GM21717 (cell line): ENCODE measurements around the gene SLC16A12.

ENCODE experiments used
- ATAC-seq: cut with Tn5 transposase; IDR thresholded peaks from one replicate; pipeline ENCODE4 v1.9.1; 2021; ENCODE audit warnings: mild to moderate bottlenecking, moderate library complexity; ENCODE audit not compliant: unreplicated experiment

SLC16A12 gene

DNA sequence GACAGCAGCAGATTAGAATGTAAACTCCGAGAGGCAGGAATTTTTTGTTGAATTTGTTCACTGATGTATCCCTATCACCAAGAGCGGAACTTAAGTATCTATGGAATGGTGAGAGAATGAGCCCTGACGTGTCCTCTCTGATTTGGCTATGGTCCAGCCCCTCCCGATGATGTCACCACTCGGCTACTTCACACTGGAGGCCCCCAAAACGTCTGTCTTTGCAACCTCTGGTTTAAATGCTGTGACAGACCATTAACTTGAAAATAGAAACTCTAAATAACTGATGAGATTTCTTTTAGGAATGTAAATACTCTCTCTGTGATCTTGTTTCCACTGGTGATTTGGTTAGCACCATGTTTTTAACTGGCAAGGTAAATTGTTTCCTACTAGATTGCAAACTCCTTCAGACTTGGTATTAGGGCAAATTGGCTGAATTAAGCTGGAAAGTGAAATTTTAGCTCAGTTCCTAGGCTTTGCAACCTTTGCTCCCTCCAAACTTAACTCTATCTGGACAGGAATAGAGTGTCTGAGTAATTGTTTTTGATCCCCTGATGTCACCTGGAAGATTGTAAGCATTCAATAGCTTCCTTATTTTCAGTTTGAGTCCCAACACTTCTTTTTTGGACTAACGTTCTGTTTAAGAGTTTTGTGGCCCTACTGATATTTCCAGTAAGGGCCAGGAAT lies 19.1 kb downstream of the SLC16A12 start:
- no peak for ATAC-seq

DNA sequence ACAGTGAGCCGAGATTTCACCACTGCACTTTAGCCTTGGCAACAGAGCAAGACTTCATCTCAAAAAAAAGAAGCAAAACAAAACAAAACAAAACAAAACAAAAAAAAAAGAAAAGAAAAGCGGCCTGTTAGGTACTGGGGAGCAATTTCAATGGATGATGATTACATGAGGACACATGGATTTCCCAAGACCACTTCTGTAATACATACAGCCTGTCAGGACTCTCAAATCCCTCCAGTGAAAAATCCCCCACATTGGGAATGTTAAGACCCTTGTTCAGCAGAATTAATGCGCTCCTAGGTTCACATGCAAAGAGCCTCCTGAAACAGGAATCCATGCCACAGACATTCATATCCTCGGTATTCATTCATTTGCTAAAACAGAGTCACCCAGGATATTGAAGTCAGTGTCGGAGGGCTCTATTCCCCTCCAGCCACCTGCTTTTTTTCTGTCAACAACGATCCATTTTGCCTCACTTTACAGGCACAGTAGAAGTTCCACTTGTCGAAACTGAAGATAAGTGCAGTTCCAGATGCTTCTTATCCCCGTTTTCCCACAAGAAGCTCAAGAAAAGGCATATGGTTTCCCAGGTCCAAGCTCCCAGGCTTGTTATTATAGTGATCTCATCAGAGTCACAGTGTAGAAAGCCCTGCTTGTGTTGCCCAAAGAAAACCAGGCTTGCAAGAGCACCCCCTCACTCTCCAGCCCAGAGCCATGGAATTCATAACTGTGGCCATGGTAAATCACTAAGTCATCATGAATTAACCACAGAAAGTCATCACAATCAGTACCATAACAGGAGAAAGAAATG lies 20.2 kb downstream of the SLC16A12 start:
- ATAC-seq: no peak

DNA sequence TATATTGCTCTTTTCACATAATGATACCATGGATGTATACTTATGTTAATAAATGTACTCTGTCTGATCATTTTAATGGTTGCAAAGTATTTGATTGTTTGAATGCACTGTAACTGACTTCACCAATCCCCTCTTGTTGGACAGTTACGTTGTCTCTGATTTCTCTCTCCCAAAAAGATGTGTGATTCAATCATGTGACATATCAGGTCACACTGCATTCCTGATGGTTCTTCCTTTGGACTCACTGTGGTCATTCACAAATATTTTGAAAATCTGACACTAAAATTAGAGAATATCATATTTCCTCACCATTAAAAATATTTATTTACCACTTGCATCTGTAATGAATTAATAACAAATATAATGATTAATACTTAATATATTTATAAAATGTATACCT lies 22.2 kb downstream of the SLC16A12 start:
- ATAC-seq: no peak

DNA sequence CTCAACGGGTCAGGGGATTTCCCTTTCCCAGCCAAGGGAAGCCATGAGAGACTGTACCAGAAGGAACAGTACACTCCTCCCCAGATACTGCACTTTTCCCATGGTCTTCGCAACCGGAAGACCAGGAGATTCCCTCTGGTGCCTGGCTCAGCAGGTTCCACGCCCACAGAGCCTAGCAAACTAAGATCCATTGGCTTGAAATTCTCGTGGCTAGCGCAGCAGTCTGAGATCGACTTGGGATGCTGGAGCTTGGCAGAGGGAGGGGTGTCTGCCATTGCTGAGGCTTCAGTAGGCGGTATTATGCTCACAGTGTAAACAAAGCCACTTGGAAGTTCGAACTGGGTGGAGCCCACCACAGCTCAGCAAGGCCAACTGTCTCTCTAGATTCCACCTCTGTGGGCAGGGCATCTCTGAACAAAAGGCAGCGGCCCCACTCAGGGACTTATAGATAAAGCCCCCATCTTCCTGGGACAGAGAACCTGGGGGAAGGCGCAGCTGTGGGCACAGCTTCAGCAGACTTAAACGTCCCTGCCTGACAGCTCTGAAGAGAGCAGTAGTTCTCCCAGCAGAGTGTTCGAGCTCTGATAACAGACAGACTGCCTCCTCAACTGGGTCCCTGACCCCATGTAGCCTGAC lies 29.6 kb downstream of the SLC16A12 start:
- no peak for ATAC-seq

DNA sequence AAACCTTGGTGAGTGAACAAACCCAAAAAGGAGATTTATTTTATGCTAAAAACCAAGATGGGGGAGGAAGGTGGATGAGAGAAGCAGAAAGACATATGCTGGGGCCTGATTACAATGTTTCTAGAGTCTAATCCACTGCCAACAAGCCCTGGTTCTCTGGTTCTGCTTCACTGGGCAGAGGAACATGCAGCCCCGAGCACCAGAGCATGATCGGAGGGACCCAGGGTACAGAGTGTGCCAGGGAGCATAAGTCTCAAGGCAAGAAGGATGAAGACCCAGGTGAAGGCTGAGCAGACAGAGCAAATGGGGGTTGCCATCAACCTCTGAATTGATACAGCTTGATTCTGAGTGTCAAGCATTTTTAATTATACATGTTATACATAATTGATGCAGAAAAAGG lies 30.7 kb downstream of the SLC16A12 start:
- no peak for ATAC-seq

DNA sequence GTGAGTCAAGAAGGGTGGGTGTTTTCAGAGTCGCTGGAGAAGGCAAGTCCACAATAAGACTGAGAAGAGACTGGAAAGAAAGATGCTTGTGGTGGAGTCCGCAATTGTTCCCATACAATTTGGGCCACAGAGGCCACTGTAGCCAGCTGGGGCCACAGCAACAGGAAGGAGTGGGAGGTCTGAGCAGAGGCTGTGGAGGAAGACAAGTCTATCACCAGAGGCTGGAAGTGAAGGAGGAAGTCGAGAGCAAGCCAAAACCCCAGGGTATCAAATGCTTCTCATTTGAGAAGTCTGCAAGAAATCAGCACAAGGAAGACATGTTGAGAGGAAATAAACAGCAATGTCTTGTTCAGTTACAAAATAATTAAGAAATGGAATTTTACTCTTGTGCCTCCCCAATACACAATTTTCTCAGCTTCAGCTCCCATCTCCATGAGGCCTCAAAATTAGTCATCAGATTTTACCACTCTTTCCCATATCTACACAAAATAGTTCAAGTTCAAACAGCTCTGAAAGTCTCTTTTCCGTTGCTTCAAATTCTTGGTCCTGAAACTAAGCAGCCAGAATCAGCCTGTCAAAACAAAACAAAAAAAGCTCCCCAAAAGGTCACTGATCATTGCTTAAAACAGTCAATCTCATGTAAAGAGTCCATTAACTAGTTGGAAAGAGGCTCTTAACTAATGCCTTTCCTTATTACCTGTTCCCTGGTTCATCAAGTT lies 31.6 kb downstream of the SLC16A12 start:
- ATAC-seq: no peak

DNA sequence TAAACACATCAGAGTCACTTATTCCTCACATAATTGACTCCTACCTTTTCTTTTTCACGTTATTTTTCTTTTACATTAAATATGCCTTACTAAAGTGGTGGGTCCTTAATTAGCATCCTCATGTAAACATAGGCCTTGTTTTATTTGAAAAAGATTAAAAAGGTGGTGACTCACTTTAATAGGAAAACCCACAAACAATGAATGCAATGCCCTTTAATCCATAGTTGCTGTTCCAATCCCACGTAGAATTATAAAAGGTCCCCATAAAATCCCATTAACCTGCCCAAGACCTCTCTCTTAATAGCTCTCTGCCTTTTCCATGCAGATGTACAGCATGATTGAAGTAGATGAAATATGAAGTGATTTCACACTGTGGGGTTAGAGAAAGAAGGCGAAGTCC lies 32.2 kb downstream of the SLC16A12 start:
- no peak for ATAC-seq

DNA sequence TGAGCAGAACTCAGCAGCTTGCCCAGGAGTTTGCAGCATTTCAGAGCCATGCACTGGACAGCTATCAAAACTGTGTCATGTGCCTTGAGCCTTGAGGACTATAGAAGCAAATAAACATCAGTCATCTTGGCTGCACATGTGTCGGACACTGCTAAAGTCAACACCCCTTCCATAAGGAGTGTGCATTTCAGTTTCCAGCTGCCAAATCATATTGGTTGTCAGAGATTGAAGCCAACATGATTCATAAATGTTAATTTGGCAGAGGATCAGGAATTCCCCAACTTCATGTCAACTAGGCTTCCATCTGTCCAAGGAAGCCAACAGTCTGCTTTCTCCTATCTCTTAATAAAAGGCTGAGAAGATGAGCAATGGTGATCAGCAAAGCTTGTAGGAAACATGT lies 32.8 kb downstream of the SLC16A12 start:
- no peak for ATAC-seq

DNA sequence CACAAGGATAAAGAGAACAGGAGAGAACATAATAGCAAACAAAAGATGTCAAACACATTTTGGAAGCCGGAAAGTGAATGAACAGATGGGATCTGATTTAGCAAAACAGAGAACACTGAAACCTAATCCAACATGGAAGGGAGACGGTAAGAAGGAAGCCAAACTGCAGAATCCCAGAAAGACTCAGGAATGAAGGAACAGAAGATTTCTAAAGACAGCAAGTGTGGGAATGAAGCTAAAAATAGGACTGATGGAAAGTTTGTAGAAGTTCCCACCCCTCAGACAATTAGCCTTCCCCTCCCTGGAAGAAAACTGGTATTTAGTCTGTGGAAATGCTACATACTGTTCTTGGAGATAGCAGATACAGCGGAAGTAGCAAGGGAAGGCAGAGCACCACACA lies 40.8 kb downstream of the SLC16A12 start:
- ATAC-seq: no peak

DNA sequence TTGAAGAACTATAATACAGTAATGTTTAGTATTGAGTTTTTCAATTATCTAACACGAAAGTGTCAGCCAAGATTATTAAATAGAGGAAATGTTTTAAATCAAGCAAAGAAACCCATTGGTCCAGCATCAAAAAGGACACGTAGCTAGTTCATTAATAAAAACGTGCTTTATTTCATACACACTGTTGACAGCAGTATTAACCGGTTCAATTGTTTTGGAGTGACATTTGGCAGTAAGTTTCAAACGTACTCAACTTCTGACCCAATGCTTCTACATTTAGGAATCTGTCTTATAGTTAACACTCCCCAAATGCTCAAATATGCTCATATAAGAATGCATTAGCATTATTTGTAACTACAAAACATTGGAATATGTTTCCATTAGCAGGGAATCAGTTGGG lies 41.3 kb downstream of the SLC16A12 start:
- no peak for ATAC-seq

DNA sequence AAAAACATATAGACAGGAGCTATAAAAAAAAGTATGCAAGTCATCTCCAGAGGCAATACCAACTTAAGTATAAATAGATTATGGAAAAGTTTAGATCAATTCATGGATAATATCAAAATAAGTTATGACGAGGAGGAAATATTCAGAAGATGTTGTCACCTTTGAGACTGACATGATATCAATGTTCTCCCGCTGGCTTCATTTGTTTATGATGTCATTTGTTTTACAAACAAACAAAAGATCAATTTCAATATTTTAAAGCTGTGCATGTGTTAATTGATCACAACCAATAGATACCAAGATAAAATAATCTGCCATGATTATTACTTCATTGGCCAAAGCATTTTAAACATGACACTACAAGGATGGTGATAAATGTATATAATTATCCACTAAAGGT lies 43.5 kb downstream of the SLC16A12 start:
- no peak for ATAC-seq

DNA sequence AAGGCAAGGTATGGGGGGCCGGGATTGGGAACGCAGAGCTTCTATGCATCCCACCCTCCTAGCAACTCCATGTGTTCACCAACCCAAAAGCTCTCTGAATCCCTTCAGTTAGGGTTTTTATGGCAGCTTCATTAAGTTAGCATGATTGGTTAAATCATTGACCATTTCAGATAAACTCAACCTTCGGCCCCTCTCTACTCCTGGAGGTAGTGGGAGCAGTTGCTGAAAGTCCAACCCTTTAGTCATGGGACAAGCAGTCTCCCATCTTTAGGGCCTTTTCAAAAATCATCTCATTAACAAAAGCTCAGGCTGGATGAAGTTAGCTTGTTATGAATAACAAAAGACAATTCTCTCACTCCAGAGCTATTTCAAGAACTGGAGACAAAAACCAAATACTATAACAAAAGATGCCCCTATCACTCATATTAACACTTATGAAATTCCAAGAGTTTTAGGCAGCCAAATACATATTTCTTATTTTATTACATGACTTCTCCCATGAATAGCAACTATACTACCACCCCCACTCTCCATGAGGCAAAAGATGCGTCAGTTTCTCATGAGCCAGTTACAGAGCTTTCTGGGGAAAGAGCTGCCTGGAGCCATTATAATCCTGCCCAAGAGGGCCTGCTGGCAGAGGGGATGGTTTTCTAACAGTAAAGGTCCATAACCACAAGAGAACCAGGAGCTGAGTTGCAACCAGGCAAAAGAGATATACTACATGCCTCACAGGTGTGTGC lies 44.6 kb downstream of the SLC16A12 start:
- no peak for ATAC-seq

DNA sequence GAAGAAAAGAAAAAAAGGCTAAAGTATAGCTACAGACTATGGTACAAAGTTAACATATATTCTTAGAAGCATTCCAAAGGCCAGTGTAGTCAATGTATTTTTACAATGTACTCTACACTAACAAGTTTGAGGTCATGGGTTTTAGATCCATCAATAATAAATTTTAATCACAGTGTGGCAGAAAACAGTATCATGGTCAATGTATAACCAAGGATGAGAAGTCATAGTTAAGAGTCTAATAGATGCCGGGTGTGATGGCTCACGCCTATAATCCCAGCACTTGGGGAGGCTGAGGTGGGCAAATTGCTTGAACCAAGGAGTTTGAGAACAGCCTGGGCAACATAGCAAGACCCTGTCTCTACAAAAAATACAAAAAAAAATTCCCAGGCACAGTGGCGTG lies 53.1 kb downstream of the SLC16A12 start:
- no peak for ATAC-seq

DNA sequence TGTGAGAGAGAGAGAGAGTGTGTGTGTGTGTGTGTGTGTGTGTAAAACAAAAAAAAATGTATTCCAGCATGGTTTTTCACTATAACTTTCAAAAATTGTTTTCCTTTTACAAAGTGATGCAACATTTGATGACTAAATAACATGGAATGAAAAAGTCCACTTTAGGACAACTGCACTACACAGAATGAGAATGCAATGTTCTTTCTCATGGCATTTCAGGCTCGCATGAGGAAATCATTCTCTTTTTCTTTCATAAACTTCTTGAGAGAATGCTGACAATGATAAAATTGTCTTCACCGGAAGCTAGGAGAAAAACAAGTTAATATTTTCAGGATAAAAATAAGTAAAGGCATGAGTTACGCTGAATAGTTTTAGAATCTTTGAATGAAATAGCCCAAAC lies 53.7 kb downstream of the SLC16A12 start:
- no peak for ATAC-seq

DNA sequence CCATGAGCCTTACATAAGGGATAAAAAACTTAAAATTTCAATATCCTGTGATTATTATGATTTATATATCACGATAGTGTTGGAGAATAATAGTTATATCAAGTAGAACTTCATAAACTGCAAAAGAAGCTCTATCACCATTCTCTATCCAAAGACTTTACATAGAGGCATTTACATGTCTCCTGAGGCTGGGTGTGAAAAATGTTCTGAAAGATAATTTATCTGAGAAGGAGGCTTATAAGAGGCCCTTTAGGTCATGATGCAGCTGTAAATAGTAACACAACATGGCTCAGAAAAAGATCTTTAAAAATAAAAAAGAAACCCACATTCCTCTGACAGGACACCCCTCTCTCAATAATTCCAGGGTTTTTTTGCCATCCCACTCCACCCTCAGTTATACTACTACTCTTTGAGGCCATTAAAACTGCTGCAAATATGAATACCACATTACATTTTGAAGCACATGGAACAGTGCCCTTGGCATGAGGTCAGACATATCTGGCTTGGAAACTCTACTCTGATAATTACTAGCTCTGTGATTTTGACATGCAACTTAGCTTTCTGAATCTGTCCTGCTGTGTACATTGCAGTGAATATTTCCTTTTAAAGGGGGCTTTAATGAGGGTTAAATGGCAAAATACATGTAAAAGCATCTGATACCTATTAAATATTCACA lies 55.5 kb downstream of the SLC16A12 start:
- no peak for ATAC-seq

DNA sequence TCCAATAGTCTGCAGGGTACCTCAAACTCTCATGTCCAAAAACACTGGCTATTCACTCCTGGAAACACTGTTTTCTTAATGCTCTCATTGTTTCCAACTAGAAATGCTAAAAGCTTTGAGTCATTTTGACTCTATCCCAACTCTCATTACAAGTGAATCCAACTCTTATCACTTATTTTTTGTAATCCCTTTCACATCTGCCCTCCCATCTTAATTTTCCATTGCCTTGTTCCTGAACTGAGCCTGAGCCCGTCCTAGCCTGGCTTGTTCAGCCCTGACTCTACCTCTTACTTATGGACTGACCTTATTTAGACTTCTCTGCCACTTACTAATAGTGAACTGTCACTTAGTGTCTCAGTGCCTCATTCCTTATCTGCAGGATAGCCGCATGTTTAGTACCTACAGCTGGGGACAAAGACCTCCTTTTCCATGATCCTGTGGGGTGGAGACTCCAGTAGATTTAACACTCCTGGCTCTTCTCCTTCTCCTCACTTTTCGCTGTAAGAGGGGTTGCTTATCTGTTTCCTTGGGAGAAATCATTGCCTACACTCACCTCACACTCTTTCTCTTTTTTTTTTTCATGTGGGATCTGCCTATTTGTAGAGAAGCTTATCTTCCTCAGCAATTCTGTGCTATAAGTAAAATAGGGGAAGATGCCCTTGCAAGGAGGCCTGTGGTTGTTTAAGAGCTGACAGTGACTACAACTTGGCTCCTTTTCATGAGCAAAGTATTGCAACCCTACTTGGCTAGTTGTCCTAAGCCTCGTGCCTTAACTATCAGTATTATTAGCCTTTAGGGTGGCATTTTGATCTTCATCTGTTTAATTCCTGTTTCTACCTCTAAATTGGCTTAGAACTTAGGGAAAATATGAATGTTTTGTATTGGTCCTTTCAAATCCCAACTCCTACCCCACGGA lies 56.4 kb downstream of the SLC16A12 start:
- ATAC-seq: no peak

DNA sequence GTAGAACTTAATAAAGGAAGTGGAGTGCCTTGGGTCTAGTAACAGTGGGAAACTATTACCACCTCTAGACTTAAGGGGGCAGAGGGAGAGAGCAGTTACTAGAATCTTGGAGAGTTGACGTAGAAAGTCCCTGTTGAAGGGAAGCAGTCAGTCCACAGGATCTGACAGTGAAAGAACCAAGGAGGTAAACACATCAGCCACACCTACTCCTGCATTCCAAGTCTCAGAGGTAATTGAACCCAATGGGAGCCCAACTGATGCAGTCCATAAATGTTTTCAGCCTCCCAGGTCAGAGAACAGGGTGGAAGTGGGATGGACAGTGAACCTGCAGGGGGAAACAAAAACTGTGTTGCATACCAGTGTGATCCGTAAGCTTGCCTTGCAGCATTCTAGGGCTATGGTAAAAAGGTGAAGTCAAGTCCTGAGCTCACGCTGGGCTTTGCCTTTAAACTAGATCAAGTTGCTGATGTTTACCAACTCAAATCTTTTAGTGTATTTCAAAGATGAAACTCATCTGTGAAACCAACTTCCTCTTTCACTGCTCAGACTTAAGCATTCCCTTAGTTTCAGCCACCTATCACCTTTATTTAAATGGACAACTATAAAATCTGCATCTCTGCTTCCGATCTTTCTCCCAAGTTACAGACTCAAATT lies 57.2 kb downstream of the SLC16A12 start:
- no peak for ATAC-seq

DNA sequence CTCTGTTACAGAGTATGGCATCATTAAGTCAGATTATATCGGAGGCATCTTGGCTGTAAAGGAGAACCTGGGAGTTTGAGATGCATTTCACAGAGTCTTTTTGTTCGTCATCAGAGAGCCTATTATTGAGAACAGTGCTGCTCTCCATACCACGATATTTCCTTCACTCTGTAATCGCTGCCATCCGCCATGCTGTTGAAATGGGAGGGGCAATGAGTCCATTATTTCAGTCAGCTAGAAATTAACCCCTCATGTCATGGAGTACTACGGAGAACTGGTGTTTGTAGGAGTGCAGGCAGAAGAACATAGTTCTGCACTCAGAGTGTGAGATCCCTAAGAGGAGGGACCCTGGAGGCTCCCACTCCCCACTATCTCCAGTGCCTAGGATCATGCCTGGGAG lies 59.2 kb downstream of the SLC16A12 start:
- no peak for ATAC-seq

DNA sequence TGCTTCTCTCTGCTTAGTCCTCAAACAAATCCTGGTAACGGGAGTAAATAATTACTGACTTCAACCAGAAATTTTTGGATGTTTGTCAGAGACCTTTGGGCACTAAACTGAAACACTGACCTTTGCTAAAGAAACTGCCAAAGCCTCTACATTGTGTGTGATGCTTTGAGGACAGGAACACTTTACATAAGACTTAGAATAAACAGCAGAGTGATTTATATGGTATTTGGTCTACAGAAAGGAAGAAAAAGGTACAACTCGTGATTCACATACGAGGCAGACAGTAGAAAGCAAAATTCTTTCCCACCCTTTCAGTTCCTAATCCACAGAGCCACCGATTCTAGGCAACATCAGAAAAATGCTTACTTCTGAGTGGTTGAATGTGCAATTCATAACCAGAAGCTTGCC lies 59.8 kb downstream of the SLC16A12 start:
- no peak for ATAC-seq
